CD1c-positive myeloid dendritic cell (primary cell): ENCODE results near the gene DOK6.
A peak's percentile ranks its signal among the peaks of the same experiment; 100 is the strongest.

Experiments
- DNase-seq: peaks from one replicate; pipeline ENCODE4 v3.0.0-alpha.2; 2016; ENCODE audit errors: extremely low spot score

The DOK6 gene

DNA sequence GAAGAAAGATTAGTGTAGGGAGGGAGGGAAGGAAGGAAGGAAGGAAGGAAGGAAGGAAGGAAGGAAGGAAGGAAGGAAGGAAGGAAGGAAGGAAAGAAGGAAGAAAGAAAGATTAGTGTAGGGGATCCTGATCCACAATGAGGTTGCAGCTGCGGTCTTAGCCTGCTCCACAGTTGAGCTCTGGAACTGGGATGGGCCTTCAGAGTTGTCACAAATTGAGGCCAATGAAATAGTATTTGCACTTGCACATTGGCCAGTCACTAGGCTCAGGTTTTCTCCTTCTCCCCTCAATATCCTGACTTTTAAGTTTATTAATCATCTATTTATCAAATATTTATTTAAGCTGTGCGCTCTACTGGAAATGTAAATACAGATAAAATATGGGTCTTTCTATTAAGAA lies 34.3 kb downstream of the DOK6 start:
- no peak for DNase-seq

GRCh38 chr18:69444221-69444620 lies 43.5 kb downstream of the DOK6 start:
- DNase-seq: no peak

GRCh38 chr18:69447886-69448285 lies 47.2 kb downstream of the DOK6 start:
- no peak for DNase-seq

DNA sequence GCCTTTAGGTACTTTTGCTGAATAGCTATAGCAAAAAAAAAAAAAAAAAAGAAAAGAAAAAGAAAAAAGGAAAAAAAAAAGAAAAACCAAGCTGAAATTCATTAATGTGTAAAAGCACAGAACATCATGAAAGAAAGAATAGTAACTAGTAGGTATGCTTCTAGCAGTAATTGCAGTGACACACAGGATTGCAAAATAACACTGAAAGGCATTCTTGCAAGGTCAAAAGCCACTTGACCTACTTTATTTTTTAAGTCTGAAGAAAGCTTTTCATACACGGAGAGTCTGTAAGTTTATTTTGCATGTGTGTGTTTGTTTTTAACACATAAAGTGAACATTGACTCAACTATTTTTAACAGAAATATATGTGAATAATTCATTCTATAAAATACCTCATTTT lies 54.4 kb downstream of the DOK6 start:
- DNase-seq: no peak

DNA sequence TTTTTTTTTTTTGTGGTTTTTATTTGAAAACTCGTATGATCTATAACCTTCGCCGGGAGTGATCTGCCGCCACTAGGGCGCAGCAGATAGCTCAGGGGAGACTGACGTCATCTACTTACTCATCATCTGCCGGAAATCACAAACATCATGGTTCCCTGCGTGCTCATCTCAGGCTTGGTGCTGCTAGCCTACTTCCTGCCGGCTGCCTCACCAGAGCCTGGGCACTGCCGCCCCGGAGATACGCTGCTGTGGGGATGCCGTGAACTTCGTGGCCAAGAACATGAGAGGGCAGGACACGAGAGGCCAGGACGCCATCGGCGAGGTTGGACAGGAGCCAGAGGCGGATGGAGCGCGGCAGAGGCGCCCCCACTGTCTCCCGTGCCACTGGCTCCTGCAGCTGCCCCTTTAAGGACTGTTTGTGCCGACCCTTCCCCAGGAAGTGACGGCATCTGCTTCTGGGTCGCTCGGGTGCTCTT lies 68.8 kb downstream of the DOK6 start:
- DNase-seq: peak; percentile 7

GRCh38 chr18:69480460-69480859 lies 79.8 kb downstream of the DOK6 start:
- no peak for DNase-seq

- no peak for DNase-seq
These were observed 82.9 kb downstream of the DOK6 start for GRCh38 chr18:69483574-69483973.

DNA sequence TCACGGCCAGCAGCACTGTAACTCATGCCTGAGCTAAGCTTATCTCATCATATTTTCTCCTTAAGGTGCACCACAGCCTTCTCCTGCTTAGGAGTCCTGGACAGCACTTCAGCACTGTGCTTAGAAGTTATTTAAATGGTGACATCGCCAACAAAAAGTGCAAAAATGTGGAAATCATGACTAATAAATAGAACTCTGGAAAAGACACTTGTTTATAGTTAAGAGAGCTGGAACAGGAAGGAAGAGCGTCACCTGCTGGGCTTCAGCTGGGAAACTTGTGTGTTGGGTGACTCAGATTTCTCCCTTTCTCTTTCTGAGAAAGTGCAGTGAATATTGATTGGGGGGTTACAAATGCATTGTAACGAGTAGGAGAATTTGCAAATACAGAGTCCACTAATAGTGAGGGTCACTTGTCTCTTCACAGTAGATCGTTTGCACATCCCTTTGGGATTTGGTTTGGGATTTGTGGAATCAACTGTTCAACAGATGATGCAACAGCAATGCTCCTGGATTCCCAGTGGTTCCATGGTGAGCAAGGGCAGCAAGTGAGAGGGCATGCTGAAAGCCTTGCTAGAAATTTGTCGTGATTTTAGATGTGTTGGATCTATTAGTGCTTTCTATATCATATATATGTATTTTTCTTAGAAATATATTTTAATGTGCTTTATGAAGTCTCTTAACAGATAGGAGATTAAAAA lies 84.2 kb downstream of the DOK6 start:
- DNase-seq: no peak

DNA sequence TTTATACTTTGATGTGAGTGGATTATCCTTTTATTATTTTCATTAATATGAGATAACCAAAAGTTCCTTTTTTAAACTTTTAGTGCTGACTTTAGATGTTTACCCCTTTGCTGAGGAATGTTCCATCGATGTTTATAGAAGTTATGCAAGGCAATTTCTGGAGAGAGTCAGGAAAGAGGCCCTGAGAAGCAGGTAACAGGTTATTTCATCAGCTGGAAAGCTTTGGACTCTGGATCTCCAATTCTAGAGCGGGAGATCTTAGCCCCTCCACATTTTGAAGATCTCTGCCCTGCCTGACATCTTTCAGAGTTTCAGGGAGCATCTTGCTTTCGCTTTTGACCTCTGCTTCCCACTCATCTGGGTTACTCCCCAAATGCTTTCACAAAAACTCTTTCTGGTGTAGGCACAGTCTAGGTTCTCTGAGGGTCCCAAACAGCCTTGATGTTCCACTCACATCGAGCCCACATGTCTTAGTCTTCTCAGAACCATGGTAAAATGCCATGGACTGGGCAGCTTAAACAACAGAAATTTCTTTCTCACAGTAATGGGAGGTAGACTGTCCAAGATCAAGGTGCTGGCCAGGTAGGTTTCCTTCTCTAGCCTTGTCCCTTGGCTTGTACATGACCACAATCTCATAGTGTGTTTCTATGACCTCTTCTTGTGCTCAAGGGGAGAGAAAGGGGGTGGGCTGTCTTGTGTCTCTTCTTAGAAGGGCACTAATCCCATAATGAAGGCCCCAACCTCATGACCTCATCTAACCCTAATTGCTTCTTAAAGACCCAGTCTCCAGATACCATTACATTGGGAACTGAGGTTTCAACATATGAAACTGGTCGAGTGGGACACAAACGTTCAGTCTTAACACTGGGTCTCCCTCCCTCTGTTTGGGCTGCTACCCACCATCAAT lies 87.1 kb downstream of the DOK6 start:
- no peak for DNase-seq

- no peak for DNase-seq
These were observed 89.4 kb downstream of the DOK6 start for GRCh38 chr18:69490072-69490471.

- DNase-seq: no peak
These were observed 90.1 kb downstream of the DOK6 start for GRCh38 chr18:69490813-69491212.

GRCh38 chr18:69491576-69491975 lies 90.9 kb downstream of the DOK6 start:
- DNase-seq: no peak

DNA sequence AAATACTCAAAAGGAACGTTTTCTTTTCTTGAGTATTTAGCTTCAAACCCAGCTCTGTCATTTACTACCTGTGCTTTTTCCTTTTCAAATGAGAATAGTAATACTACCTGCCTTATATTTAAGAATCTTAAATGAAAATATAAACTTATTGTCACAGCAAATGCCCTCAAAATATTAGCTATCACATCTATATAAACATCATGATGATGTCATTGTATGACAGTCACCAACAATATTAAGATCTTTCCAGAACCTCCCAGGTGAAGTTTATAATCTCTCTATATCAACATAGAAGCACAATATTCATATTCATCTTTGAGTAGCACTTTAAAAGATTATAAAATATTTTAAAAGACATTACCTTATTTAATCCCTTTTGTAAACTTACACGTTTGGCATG lies 92.2 kb downstream of the DOK6 start:
- no peak for DNase-seq

DNA sequence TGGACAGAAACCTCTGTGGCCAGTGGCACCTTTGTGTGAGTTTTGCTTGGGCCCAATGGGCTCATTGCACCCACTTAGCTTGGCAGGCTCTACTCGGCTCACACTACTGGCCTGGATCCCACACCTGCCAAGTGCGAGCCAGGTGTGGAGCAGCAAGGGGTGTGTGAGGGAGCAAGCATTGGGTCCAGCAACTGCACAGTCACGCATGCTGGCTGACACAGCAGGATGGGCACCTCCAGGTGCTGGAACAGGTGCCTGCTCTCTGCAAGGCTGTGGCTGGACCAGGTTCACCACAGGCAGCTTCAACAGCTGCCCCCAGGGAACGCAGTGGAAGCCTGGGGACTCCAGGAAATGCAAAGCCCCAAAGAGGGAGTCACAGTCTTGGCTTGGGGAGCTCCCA lies 94.2 kb downstream of the DOK6 start:
- DNase-seq: no peak

DNA sequence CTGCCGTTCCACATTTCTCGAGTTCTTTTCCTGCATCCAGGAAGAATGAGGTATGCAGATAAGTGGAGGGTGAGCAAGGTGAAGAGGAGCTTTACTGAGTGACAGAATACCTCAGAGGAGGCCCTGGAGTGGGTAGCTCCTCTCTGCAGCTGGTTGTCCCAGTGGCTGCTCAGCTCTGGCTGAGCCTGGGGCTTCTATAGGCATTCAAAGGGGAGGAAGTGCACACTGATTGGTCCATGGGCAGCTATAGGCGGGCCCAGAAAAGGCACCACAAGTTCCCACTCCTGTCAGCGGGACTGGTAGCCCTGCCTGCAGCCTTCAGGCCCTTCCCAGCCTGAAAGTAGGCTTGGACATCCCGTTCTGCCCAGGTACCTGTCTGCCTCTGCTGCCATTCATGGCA lies 94.7 kb downstream of the DOK6 start:
- DNase-seq: no peak

- DNase-seq: no peak
These were observed 95.3 kb downstream of the DOK6 start for GRCh38 chr18:69495841-69496533.

GRCh38 chr18:69518989-69519388 lies 118.3 kb downstream of the DOK6 start:
- no peak for DNase-seq

DNA sequence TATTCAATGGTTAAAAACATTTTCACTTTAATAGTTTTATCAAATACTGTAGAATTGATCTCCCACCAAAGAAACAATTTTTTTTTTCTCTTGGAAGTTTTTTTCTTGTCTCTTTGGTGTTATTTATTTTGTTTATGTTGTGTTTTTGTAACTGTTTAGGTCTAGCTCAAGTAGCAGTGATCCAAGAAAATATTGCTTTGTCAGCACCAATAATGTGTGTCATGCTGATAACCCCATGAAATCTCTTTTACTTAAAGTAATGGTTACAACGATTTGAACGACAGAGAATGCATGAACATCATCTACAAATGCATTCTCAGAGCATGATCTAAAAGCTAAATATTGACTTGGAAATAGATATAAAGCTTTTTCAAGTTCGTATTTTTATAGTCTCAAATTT lies 122.9 kb downstream of the DOK6 start:
- no peak for DNase-seq

- DNase-seq: no peak
These were observed 127.7 kb downstream of the DOK6 start for GRCh38 chr18:69528435-69528834.

GRCh38 chr18:69529151-69529550 lies 128.5 kb downstream of the DOK6 start:
- DNase-seq: no peak

DNA sequence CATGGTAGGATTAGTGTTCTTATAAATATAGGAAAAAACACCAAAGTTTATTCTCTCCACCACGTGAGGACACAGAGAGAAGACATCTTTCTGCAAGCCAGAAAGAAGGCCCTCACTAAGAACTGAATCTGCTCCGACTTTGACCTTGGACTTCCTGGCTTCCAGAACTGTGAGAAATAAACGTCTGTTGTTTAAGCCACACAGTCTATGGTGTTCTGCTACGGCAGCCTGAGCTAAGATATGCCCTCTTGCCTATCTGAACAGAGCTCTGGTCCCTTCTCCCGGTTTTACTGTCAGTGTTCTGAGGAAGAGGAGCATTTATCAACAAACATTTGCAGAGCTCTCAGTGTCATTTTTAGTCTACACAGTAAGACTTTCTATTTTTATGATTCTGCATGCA lies 131.3 kb downstream of the DOK6 start:
- DNase-seq: no peak

- DNase-seq: no peak
These were observed 136.5 kb downstream of the DOK6 start for GRCh38 chr18:69537183-69537582.

DNA sequence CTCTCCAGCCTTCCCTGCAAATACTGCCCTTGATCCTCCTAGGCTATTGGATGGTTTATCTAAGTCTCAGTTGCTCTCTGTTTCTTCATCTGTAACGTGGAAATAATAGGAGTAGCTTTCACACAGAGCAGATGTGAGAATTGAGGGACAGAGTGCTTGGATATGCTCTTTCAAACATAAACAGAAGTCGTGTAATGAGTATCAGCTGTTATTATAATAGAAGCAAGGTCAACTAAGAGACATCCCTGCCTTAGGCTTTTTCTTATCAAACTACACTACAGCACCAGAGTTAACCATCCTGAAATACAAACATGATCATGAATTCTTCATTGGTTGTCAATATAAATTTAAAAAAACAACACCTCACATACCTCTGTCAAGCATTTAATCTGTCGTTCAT lies 138.2 kb downstream of the DOK6 start:
- DNase-seq: no peak
